ENCODE data around the gene CPA4.

- TF ChIP-seq CTCF (IDR thresholded peaks at IDR 0.05) (no peak), ZFX (IDR thresholded peaks at IDR 0.05; ENCODE audit: borderline replicate concordance) (no peak)
Observed at GRCh38 chr7:130358471-130358870, 65.5 kb downstream of the CPA4 start.

Measured in 22Rv1 (cell line).